GM18526 (cell line): ENCODE data around the gene SKAP1.

Experiments
- POLR2A ChIP-seq: IDR thresholded peaks from 3 replicates; pipeline ENCODE4 v1.6.1; 2011; ENCODE audit not compliant: insufficient read length; ENCODE audit errors: extremely low read depth

SKAP1 gene

DNA sequence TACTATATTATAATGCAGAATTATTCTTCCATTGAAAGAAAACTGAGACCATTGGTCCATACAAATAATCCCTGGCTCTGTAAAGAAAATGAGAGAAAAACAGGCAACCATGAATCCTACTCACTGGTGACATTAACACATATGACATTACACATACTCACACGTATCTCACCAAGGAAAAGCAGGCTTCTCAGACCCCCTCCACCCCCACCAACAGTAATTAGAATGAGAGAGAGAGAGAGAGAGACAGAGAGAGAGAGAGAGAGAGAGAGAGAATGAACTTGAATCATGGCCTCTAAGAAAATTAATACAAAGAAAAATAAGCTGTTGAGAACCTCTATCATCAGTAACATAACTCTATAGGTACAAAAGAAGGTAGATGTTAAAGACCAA, 190.4 kb downstream of the SKAP1 start:
- TF ChIP-seq POLR2A = no peak

DNA sequence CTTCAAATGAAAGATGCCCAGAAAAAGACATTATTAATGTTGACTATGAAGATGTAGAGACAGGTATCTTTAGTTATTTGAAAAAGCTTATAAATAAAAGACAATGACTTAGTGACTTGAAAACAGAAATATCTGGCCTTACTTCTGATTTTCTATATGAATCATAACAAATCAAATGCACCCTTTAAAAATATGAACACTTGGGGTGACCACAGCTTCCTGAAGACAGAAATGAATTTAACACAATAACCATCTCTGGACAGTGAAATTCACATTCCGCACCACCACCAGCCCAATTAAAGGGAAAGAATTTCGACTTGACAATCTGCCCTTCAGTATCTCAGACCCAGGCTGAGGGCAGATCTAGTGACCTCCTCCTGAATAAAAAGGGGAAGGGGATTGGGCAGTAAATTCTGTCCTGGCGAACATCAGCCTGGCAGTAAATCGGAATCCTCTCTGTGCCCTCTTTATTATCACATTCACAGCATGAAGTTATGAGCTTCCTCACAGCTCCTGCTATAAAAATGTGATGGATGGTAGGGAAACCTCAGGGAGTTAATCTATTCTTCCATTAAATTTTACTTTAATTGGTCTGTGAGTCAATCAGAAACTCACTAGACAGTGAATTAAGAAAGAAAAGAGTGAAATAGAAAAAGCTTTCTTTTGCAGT, 190.9 kb downstream of the SKAP1 start:
- TF ChIP-seq POLR2A = no peak

GRCh38 chr17:48237456-48237855, 192.6 kb downstream of the SKAP1 start:
- TF ChIP-seq POLR2A = no peak

DNA sequence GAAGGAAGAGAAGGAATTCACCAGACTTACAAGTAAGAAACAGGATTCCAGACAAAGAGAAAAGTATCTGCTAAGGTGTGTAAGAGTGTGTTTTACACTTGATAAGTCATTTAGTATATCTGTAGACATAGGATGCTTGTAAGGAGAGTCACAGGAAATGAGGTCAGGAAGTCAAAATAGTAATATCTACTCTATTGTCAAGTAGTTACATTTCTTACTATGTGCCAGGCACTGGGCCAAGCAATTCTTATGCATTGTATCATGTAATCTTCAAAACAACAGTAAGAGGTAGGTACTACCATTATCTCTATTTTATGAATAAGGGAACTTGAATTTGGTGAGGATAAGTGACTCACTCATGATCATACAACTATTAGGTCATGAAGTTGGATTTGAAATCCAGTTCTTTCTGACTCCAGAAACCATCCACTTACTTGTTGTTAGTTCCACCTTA, 193.3 kb downstream of the SKAP1 start:
- TF ChIP-seq POLR2A = no peak

- no peak for TF ChIP-seq POLR2A
Observed at GRCh38 chr17:48234922-48235321, 195.1 kb downstream of the SKAP1 start.

DNA sequence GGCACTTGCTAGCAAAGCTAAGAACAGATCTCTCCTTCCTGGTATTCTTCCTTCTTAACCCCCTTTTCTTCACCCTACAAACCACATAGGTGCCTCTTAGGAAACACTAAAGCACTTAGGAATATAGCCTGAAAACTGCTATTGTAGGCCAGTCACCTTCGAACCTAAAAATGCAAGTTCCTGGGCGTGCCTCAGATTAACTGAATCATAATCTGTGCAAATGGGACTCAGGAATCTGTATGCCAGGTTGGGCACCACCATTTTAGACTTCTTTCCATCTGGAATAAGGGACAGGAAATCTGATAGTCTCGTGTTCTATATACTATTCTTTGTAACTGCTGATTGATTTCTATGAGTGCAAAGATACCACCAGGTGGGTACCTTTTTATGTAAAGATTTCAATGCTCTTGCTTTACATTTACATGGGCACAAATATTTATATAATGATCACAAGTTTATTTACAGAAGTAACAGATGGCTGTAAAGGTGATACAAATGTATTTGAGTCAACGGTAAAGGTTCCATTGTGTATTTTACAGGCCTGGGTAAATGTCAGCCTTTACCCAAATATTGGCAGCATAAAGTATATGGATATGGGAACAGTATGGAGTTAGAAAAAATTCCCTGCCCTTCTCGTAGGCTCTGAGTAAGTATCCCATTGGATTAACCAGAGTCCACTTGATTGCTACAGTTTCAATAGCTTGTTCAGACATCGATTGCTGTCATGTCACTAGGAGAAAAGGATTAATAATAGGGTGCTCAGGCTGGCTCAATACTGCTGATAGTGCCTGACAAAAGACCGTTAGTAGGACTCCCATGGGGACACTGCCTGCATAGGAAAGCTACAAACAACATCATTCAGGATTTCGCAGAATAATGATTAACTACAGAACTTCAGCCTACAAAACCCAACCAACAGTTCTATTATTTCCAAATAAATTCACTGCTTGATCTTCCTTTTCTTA, 197.7 kb downstream of the SKAP1 start:
- TF ChIP-seq POLR2A = no peak

- no peak for TF ChIP-seq POLR2A
Observed at GRCh38 chr17:48229936-48230335, 200.1 kb downstream of the SKAP1 start.

- no peak for TF ChIP-seq POLR2A
Observed at GRCh38 chr17:48228720-48229119, 201.3 kb downstream of the SKAP1 start.

DNA sequence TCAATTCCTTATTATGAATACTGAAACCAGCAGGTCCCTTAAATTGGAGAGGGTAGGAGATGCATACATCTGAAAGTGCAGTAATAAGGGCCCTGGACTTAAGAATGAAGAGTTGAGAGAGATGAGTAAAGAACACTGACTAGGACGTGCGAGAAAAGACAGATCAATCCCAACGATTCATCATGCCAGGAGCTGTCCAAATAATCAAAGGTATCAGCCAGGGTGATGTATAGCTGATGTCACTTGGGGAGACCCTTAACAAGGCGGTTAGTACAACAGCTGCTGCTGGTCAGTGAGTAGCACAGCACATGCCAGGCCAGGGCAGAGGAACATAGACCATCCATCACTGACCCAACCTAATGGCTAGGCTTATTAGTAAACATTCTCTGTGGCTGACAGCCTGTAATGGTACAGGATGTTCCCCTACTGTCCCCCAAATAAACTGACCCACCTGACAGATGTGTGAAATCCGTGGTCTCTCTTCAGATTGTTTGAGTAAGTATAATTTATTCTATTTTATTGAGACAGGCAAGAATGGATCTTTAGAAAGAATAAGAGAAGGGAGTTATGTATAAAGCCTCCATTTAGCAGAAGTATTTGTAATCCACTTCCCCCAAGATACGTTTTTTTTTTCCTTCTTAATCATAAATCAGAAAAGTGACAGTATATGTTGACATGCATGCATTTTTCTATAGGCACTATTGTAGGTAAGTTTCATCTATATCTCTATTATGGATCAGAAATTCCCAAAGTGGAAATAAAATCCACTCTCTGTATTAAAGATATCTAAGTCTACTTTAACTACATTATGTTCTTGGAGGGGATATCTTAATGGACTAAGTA, 204.1 kb downstream of the SKAP1 start:
- TF ChIP-seq POLR2A = no peak

- no peak for TF ChIP-seq POLR2A
Observed at GRCh38 chr17:48223945-48224344, 206.1 kb downstream of the SKAP1 start.

DNA sequence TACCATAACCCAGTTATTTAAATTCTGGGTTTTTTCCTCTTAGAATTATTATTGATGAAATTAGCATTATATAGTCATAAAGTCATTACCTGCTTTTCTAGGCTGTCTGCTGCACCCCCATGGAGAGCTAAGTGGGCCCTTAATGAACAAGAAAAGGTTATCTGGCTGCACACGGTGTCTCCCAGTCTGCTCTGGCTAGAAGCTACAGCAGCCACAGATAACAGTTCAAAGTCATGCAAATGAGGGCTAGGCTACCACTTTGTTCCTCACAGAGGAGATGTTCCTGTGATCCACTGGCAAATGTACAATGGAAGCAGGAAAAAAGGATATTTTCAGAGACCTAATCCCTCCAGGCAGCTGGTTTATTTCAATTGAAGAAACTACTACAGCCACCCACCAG, 210.4 kb downstream of the SKAP1 start:
- no peak for TF ChIP-seq POLR2A

DNA sequence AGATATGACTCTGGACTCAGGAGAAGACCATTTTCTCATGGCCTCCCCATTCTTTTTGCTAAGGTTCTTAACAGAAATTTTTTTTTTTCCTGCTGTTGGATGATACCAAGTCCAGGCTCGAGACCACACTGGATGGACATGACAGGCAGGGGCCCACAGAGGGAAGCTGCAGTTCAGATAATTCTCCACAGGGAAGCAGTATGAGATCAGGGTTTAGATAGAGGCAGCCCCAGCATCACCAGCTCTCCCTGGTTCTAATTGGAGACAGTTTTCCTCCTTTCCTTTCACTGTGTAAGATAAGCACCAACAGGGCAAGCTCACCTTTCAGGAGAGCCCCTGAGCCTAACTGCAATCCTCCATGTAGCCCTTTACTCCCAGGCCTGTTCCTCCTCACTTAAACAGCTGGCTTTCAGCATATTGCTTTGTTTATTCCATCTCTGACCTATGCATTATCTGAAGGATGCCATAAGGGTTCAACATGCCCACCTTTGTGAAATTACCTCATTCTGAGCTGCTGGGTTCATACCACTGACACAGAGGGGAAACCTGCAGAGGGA, 214.4 kb downstream of the SKAP1 start:
- TF ChIP-seq POLR2A = no peak

DNA sequence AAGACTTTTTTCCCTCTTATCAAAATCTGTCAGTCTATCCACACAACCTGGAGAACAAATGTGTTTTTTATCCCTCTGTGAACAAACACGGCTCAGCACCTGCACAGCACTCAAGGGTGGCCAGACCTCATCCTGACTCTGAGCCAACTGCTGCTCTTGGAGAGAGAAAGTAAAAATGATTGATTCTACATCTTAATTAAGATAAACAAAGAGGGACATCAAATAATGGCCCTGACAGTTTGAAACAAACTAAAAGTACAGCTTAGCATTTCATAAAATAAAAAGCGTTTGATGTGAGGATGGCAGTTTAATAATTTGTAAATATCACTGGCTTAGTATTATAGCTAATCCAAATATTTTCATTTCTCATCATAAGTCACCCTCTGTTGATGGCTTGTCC, 216.2 kb downstream of the SKAP1 start:
- TF ChIP-seq POLR2A = no peak

- no peak for TF ChIP-seq POLR2A
Observed at GRCh38 chr17:48211787-48212186, 218.2 kb downstream of the SKAP1 start.

GRCh38 chr17:48211011-48211410, 219.0 kb downstream of the SKAP1 start:
- no peak for TF ChIP-seq POLR2A
